H9 (cell line): ENCODE results near the gene USP40. TPM values are rescaled to one million over a fixed set of nuclear protein-coding genes. Genes with fewer than 3 reads are reported as not detected.

Experiments used
- DNase-seq: peaks from one replicate; pipeline ENCODE4 v3.0.0-alpha.2; 2017
- H2AFZ ChIP-seq: one replicate; pipeline ENCODE4 v1.6.1; 2013; ENCODE audit warnings: mild to moderate bottlenecking, low read length, control low read depth, moderate library complexity
- H2AK5ac ChIP-seq: 2 replicates; pipeline ENCODE4 v1.6.1; 2013; ENCODE audit warnings: low read length, control low read depth, mixed read lengths; ENCODE audit not compliant: insufficient read length
- H2BK120ac ChIP-seq: one replicate; pipeline ENCODE4 v1.6.1; 2013; ENCODE audit warnings: low read depth, mild to moderate bottlenecking, low read length, control low read depth, inconsistent platforms; ENCODE audit not compliant: poor library complexity, severe bottlenecking
- H2BK12ac ChIP-seq: 2 replicates; pipeline ENCODE4 v1.6.1; 2013; ENCODE audit warnings: low read length, control low read depth, mixed read lengths, low read depth; ENCODE audit not compliant: insufficient read length
- H2BK15ac ChIP-seq: 2 replicates; pipeline ENCODE4 v1.6.1; 2013; ENCODE audit warnings: low read depth, low read length, control low read depth
- H2BK20ac ChIP-seq: one replicate; pipeline ENCODE4 v1.6.1; 2013; ENCODE audit warnings: low read depth, mild to moderate bottlenecking, low read length, control low read depth, inconsistent platforms; ENCODE audit not compliant: poor library complexity, severe bottlenecking
- H2BK5ac ChIP-seq: 2 replicates; pipeline ENCODE4 v1.6.1; 2013; ENCODE audit warnings: low read length, control low read depth, mixed read lengths; ENCODE audit not compliant: insufficient read length
- H3K14ac ChIP-seq: 2 replicates; pipeline ENCODE4 v1.6.1; 2013; ENCODE audit warnings: low read length, control low read depth; ENCODE audit not compliant: insufficient read depth
- H3K18ac ChIP-seq: 2 replicates; pipeline ENCODE4 v1.6.1; 2013; ENCODE audit warnings: low read depth, mild to moderate bottlenecking, mixed read lengths, low read length, control low read depth; ENCODE audit not compliant: insufficient read length
- H3K23ac ChIP-seq: 2 replicates; pipeline ENCODE4 v1.6.1; 2013; ENCODE audit warnings: low read length, control low read depth, mixed read lengths, low read depth; ENCODE audit not compliant: insufficient read length
- H3K23me2 ChIP-seq: 2 replicates; pipeline ENCODE4 v1.6.1; 2013; ENCODE audit warnings: low read depth, mild to moderate bottlenecking, mixed read lengths, low read length, control low read depth; ENCODE audit not compliant: insufficient read length, poor library complexity, severe bottlenecking
- H3K27ac ChIP-seq: 2 replicates; pipeline ENCODE4 v1.5.1; 2013; ENCODE audit warnings: low read length, control low read depth, mixed read lengths, low read depth; ENCODE audit not compliant: insufficient read length
- H3K27me3 ChIP-seq: 2 replicates; pipeline ENCODE4 v1.6.1; 2013; ENCODE audit warnings: low read length, control low read depth, inconsistent platforms; ENCODE audit not compliant: insufficient read depth
- H3K4ac ChIP-seq: 2 replicates; pipeline ENCODE4 v1.6.1; 2013; ENCODE audit warnings: low read depth, mild to moderate bottlenecking, control low read depth, inconsistent platforms, low read length, moderate library complexity
- H3K4me1 ChIP-seq: 2 replicates; pipeline ENCODE4 v1.6.1; 2013; ENCODE audit warnings: low read length, control low read depth, inconsistent platforms; ENCODE audit not compliant: insufficient read depth
- H3K4me2 ChIP-seq: 2 replicates; pipeline ENCODE4 v1.6.1; 2013; ENCODE audit warnings: low read length, control low read depth, mixed read lengths; ENCODE audit not compliant: insufficient read length, insufficient read depth
- H3K56ac ChIP-seq: 2 replicates; pipeline ENCODE4 v1.6.1; 2013; ENCODE audit warnings: low read depth, mild to moderate bottlenecking, mixed read lengths, low read length, control low read depth; ENCODE audit not compliant: insufficient read length
- H3K79me1 ChIP-seq: 2 replicates; pipeline ENCODE4 v1.6.1; 2013; ENCODE audit warnings: low read depth, mild to moderate bottlenecking, moderate library complexity, low read length, control low read depth, inconsistent platforms; ENCODE audit not compliant: insufficient read depth, poor library complexity, severe bottlenecking
- H3K79me2 ChIP-seq: 2 replicates; pipeline ENCODE4 v1.6.1; 2013; ENCODE audit warnings: low read length, control low read depth, inconsistent platforms; ENCODE audit not compliant: insufficient read depth
- H3K9ac ChIP-seq: 2 replicates; pipeline ENCODE4 v1.6.1; 2013; ENCODE audit warnings: low read length, control low read depth, mixed read lengths; ENCODE audit not compliant: insufficient read length; ENCODE audit errors: extremely low read depth
- H3K9me3 ChIP-seq: one replicate; pipeline ENCODE4 v1.6.1; 2013; ENCODE audit warnings: low read depth, low read length, inconsistent platforms; ENCODE audit not compliant: control insufficient read depth
- H3T11ph ChIP-seq: one replicate; pipeline ENCODE4 v1.6.1; 2013; ENCODE audit warnings: mild to moderate bottlenecking, low read length, control low read depth, inconsistent platforms
- H4K20me1 ChIP-seq: one replicate; pipeline ENCODE4 v1.6.1; 2013; ENCODE audit not compliant: control insufficient read depth, insufficient read length, insufficient read depth
- H4K5ac ChIP-seq: 2 replicates; pipeline ENCODE4 v1.6.1; 2013; ENCODE audit warnings: low read depth, mild to moderate bottlenecking, mixed read lengths, low read length, control low read depth; ENCODE audit not compliant: insufficient read length
- H4K8ac ChIP-seq: replicated peaks from 2 replicates; pipeline ENCODE4 v1.6.1; 2013; ENCODE audit warnings: low read length, control low read depth, mixed read lengths, low read depth; ENCODE audit not compliant: insufficient read length
- H4K91ac ChIP-seq: 2 replicates; pipeline ENCODE4 v1.6.1; 2013; ENCODE audit warnings: low read depth, mild to moderate bottlenecking, moderate library complexity, mixed read lengths, low read length, control low read depth; ENCODE audit not compliant: insufficient read length
- H3K27ac Mint-ChIP-seq, 3 experiments: 2 replicates in 2 of 3; 3 replicates in 1 of 3; pipeline ENCODE4 v1.8.0; 2020 to 2021; ENCODE audit warnings: mixed read lengths in 3 of 3, mild to moderate bottlenecking in 1 of 3, moderate library complexity in 1 of 3
- H3K27me3 Mint-ChIP-seq: 2 replicates; pipeline ENCODE4 v1.8.0; 2021; ENCODE audit warnings: low read depth, mild to moderate bottlenecking, moderate library complexity, mixed read lengths
- H3K36me3 Mint-ChIP-seq, 3 experiments: 2 replicates in 2 of 3; 3 replicates in 1 of 3; pipeline ENCODE4 v1.8.0; 2020 to 2021; ENCODE audit warnings: low read depth in 3 of 3, mixed read lengths in 3 of 3; ENCODE audit not compliant: insufficient read depth in 1 of 3
- H3K4me1 Mint-ChIP-seq, 2 experiments: 2 replicates each; pipeline ENCODE4 v1.8.0; 2020; ENCODE audit warnings: mixed read lengths in 2 of 2
- H3K4me3 Mint-ChIP-seq, 2 experiments: 2 replicates in 1 of 2; 3 replicates in 1 of 2; pipeline ENCODE4 v1.8.0; 2020 to 2021; ENCODE audit warnings: mild to moderate bottlenecking in 2 of 2, mixed read lengths in 2 of 2, moderate library complexity in 1 of 2
- H3K9me3 Mint-ChIP-seq, 2 experiments: 2 replicates in 1 of 2; 3 replicates in 1 of 2; pipeline ENCODE4 v1.8.0; 2020; ENCODE audit warnings: mild to moderate bottlenecking in 2 of 2, mixed read lengths in 2 of 2, moderate library complexity in 1 of 2
- WGBS: extraction: QIAGEN DNeasy Blood & Tissue Kit; methylation state at CpG from one replicate; pipeline ENCODE4 v1.1.7; 2013; ENCODE audit warnings: missing lambda C conversion rate, low lambda C conversion rate, mixed read lengths; ENCODE audit not compliant: insufficient read length; ENCODE audit errors: extremely low coverage; 5-methylcytosine and 5-hydroxymethylcytosine counted together
- total RNA-seq: library from RNA; stranded (reverse); gene quantifications from 2 replicates; pipeline ENCODE4 v1.2.1, GENCODE V29; 2021
- TF ChIP-seq, protein P1 (sequence below): fragments of 200-600 bp; sonication (generic); conservative IDR thresholded peaks from 3 replicates; pipeline ENCODE4 v1.8.0; 2021; ENCODE audit warnings: antibody characterized with exemption, mild to moderate bottlenecking

Gene USP40
- total RNA-seq, 1 experiment from 2014 or later: 7.5 TPM

GRCh38 chr2:233499928-233500327 is 66.7 kb downstream of the USP40 start:
- H3K23me2 ChIP-seq: no peaks in the 10 kb centered on the region
- no peaks in the 10 kb centered on the region for H3K9me3 ChIP-seq
- no peak overlapping the region for H2BK120ac ChIP-seq
- no peaks in the 10 kb centered on the region for H3K27me3 ChIP-seq
- peaks cover 5 to 17% (median 5%) of the 10 kb centered on the region in 3 experiments; a peak in 5 of 7 replicates for H3K36me3 Mint-ChIP-seq
- no peak overlapping the region for H3K14ac ChIP-seq
- no peak overlapping the region for H3K27ac Mint-ChIP-seq
- H2AFZ ChIP-seq: no peak overlapping the region
- H3K18ac ChIP-seq: no peak overlapping the region
- H3K4ac ChIP-seq: no peak overlapping the region
- no peak overlapping the region for H2BK15ac ChIP-seq
- no peak overlapping the region for H3K4me3 Mint-ChIP-seq
- H3K79me1 ChIP-seq: no peaks in the 10 kb centered on the region
- peaks cover 13 to 14% of the 10 kb centered on the region in 2 experiments for H3K9me3 Mint-ChIP-seq
- no peaks in the 10 kb centered on the region for H3K27me3 Mint-ChIP-seq
- no peak for DNase-seq
- no peak overlapping the region for H3K56ac ChIP-seq
- H3K9ac ChIP-seq: no peak overlapping the region
- H2BK12ac ChIP-seq: no peak overlapping the region
- WGBS: no CpG with 5 or more reads among the region's 2 CpGs
- H3T11ph ChIP-seq: no peak overlapping the region
- TF ChIP-seq, protein P1, sequence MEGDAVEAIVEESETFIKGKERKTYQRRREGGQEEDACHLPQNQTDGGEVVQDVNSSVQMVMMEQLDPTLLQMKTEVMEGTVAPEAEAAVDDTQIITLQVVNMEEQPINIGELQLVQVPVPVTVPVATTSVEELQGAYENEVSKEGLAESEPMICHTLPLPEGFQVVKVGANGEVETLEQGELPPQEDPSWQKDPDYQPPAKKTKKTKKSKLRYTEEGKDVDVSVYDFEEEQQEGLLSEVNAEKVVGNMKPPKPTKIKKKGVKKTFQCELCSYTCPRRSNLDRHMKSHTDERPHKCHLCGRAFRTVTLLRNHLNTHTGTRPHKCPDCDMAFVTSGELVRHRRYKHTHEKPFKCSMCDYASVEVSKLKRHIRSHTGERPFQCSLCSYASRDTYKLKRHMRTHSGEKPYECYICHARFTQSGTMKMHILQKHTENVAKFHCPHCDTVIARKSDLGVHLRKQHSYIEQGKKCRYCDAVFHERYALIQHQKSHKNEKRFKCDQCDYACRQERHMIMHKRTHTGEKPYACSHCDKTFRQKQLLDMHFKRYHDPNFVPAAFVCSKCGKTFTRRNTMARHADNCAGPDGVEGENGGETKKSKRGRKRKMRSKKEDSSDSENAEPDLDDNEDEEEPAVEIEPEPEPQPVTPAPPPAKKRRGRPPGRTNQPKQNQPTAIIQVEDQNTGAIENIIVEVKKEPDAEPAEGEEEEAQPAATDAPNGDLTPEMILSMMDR: no peak
- H3K23ac ChIP-seq: no peak overlapping the region
- H4K8ac ChIP-seq: no peak overlapping the region
- H3K79me2 ChIP-seq: no peaks in the 10 kb centered on the region
- H4K5ac ChIP-seq: no peak overlapping the region
- H4K91ac ChIP-seq: no peak overlapping the region
- no peak overlapping the region for H3K4me2 ChIP-seq
- no peak overlapping the region for H2AK5ac ChIP-seq
- H4K20me1 ChIP-seq: no peaks in the 10 kb centered on the region
- H3K27ac ChIP-seq: no peak overlapping the region
- no peaks in the 10 kb centered on the region for H3K4me1 ChIP-seq
- H2BK20ac ChIP-seq: no peak overlapping the region
- H2BK5ac ChIP-seq: no peak overlapping the region
- peaks cover 3 to 10% of the 10 kb centered on the region in 2 experiments; a peak in 3 of 4 replicates for H3K4me1 Mint-ChIP-seq
